IgD-negative memory B cell (primary cell): ENCODE results near the gene CTIF. TPM values are rescaled to one million over a fixed set of nuclear protein-coding genes. Genes with fewer than 3 reads are reported as not detected.
A peak's percentile ranks its signal among the peaks of the same experiment; 100 is the strongest.

ENCODE experiments used
- H3K27ac Mint-ChIP-seq, 3 donors: one replicate each; pipeline ENCODE4 v1.8.0; 2020 to 2022; ENCODE audit warnings: mild to moderate bottlenecking in 3 of 3, mixed read lengths in 3 of 3, moderate library complexity in 1 of 3
- H3K27me3 Mint-ChIP-seq: one replicate; pipeline ENCODE4 v1.8.0; 2021; ENCODE audit warnings: mixed read lengths
- H3K36me3 Mint-ChIP-seq: one replicate; pipeline ENCODE4 v1.8.0; 2020; ENCODE audit warnings: mild to moderate bottlenecking, mixed read lengths
- H3K4me1 Mint-ChIP-seq, 3 donors: one replicate each; pipeline ENCODE4 v1.8.0; 2020 to 2022; ENCODE audit warnings: mixed read lengths in 3 of 3, mild to moderate bottlenecking in 1 of 3
- H3K4me3 Mint-ChIP-seq, 4 donors: one replicate each; pipeline ENCODE4 v1.8.0; 2020 to 2022; ENCODE audit warnings: mild to moderate bottlenecking in 4 of 4, mixed read lengths in 4 of 4, moderate library complexity in 3 of 4
- H3K9me3 Mint-ChIP-seq, 3 donors: one replicate each; pipeline ENCODE4 v1.8.0; 2020 to 2021; ENCODE audit warnings: mixed read lengths in 3 of 3, mild to moderate bottlenecking in 1 of 3
- polyA plus RNA-seq: library from polyadenylated mRNA; unstranded; fragments of 300-500 nt; fragmentation: Illumina TruSeq; gene quantifications from one replicate; pipeline ENCODE4 v1.2.3, GENCODE V29; 2021

CTIF gene
- polyA plus RNA-seq, 1 donor from 2014 or later, result not detected

DNA sequence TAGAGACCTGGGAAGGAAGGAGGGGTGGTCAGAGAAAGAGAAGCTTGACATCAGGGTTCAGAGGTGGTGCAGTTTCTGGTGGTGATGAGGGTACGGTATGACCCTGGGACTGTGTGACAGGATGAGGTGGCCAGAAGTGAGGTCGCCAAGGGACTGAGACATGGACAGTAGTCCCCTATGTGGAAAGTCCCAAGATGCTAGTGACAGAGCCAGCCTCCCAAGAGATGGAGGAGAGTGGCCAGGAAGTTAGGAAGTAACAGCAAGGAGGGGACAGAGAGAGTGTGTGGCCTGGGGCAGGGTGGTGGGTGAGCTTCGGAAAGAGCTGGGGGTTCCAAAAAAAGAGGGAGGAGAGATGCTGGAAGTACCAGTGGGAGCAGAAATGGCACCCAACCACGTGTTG is 345.9 kb downstream of the CTIF start:
- Mint-ChIP-seq H3K27ac (no peak overlapping the region), H3K4me1 (peaks cover 0 to 2% (median 0%) of the 10 kb centered on the region in 3 donors), H3K9me3 (no peaks in the 10 kb centered on the region), H3K27me3 (peaks cover 2% of the 10 kb centered on the region), H3K36me3 (peaks cover 4% of the 10 kb centered on the region), H3K4me3 (no peak overlapping the region)

DNA sequence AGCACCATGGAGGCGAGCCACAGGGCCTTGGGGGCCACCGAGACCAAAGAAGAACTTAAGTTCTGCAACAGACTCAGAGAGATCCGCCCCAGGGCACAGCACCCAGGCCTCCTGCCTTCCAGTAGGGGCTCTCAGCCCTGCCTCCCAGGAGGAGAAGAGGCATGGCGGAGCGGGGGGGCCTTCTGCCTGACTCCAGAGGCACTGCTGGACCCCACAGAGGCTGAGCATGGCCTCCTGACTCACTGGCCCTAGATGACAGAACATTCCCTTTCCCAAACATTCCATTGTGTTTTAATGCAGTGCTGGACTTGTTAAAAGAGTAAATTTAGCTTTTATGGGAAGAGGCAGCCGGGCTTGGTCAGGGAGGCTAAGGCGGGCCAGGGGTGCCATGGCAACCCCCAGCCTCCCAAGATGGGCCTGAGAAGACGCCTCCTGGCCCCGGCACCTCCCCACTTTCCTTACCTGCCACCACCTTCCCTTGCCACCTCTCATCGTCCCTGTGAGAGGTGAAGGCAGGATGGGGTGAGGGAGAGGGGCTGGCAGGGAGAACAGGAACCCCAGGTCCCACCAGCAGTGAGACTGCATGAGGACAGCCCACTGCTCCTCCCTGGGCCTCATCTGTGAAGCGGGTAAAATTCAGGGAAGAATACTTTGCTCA is 346.6 kb downstream of the CTIF start:
- peaks cover 0 to 2% (median 0%) of the 10 kb centered on the region in 3 donors for H3K4me1 Mint-ChIP-seq
- no peaks in the 10 kb centered on the region for H3K9me3 Mint-ChIP-seq
- H3K27ac Mint-ChIP-seq, result peak overlapping the region in 1 of 3 donors; percentile 78

DNA sequence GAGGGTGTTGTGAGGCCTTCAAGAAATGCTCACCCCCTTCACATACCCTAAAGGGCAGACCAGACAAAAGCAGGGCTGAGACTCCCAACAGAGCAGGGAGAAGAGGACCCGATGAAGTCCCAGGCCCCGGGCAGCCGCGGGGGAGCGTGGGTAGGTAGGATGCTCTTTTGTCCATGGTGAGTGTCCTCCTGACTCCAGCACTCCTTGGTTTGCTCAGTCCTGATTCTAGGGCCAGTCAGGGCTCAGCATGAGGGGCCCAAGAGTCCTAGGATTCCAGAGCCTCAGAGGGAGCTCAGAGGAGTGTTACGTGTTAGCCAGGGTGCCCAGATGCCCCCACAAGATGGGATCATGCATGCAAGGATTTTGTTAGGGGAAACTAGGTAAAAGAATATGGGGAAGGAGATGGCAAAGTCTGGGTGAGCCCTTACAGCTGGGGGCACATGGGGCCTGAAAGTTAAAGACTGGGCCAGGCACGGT is 347.1 kb downstream of the CTIF start:
- Mint-ChIP-seq H3K36me3 (peaks cover 4% of the 10 kb centered on the region), H3K4me3 (peak overlapping the region in 1 of 4 donors; percentile 52), H3K27ac (peak overlapping the region in 1 of 3 donors; percentile 78), H3K9me3 (no peaks in the 10 kb centered on the region), H3K4me1 (peaks cover 0 to 2% (median 0%) of the 10 kb centered on the region in 3 donors), H3K27me3 (no peaks in the 10 kb centered on the region)

More for the DNA sequence above, 346.6 kb downstream of the CTIF start:
- Mint-ChIP-seq H3K27me3 (no peaks in the 10 kb centered on the region), H3K4me3 (peak overlapping the region in 1 of 4 donors; percentile 52), H3K36me3 (peaks cover 4% of the 10 kb centered on the region)

GRCh38 chr18:48886520-48887293 is 347.9 kb downstream of the CTIF start:
- Mint-ChIP-seq H3K27me3 (no peaks in the 10 kb centered on the region), H3K9me3 (no peaks in the 10 kb centered on the region), H3K27ac (peak overlapping the region in 1 of 3 donors; percentile 78), H3K4me3 (peak overlapping the region in 1 of 4 donors; percentile 17), H3K36me3 (peaks cover 4% of the 10 kb centered on the region), H3K4me1 (peaks cover 0 to 2% (median 0%) of the 10 kb centered on the region in 3 donors)

DNA sequence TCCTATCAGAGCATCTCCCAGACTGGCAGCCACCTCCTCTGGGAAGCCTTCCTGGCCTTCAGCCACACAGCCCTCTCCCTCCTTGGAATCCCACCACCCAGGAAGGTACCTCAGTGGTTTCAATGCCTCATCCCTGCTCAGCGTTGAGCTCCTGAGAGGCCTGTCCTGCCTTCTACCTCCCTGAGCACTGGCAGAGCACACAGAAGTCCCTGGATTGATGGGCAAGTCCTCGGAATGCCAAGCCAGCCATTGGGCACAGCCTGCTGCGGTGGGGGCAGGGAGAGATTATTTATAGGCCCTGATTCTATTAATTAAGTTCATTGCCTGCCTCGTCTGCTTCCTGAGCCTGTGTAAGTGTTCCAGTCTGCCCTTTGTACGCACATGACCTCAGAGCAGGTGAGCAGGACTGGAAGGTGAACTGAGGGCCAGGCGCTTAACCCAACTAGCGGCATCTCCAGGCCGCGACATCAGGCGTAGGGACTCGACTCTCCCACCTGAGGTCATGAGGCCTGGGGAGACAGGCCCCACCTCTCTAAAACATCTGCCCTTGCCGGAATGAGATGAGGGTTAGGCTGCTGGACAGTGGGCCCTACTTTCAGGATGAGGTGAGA is 348.6 kb downstream of the CTIF start:
- Mint-ChIP-seq H3K4me1 (peaks cover 0 to 2% (median 0%) of the 10 kb centered on the region in 3 donors), H3K4me3 (peak overlapping the region in 1 of 4 donors; percentile 17), H3K9me3 (no peaks in the 10 kb centered on the region), H3K27ac (peak overlapping the region in 1 of 3 donors; percentile 48), H3K27me3 (no peaks in the 10 kb centered on the region), H3K36me3 (peaks cover 4% of the 10 kb centered on the region)

DNA sequence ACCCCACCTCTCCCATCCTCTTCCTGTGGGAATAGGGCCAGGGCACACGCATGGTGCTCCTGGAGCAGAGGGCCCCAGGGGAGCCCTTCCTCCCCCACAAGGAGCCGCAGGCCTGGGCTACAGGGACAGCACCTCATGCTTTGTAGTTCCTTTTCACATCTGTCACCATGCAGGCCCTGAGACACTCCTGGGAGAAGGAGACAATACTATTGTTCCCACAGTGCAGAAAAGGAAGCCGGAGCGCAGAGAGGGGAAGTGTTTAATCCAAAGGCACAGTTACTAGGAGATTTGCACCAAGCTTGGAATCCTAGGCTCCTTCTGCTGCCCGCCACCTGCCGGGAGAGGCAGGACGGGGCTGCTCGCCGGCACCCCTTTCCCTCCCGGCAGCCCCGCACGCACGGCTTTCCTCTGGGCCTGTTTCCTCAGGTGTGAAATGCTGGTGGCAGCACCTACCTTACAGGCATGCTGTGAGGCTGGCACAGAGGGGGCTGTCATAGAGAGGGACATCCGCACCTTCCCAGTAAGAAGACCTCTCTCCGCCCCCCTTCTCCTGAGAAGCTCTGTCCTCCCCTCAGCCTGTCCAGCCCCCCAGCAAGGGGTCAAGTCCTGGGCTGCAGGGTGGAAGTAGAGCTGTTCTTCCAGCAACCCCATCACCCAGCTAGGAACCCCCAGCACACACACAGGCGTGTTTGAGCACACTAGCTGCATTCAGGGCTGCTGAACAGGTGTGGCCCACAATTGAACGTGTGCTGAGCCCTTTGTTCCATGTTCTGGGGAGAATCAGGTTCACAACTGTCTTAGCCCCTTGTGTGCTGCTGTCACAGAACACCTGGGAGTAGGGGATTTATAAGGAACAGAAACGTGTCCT is 349.3 kb downstream of the CTIF start:
- H3K36me3 Mint-ChIP-seq, result peaks cover 4% of the 10 kb centered on the region
- no peak overlapping the region for H3K27ac Mint-ChIP-seq
- no peak overlapping the region for H3K4me3 Mint-ChIP-seq

DNA sequence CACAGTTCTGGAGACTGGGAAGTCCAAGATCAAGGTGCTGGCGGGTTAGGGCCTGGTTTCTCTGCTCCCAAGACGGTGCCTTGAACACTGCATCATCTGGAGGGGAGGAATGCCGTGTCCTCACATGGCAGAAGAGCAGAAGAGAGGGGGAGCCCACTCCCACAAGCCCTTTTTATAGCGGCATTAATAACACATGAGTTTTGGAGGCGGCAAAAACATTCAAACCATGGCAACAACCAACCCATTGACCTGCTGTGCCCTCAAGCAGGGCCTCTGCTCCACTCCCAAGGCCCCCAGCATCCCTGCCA is 349.9 kb downstream of the CTIF start:
- H3K27ac Mint-ChIP-seq, result no peak overlapping the region
- H3K4me1 Mint-ChIP-seq, result peaks cover 0 to 2% (median 0%) of the 10 kb centered on the region in 3 donors
- no peak overlapping the region for H3K4me3 Mint-ChIP-seq
- H3K9me3 Mint-ChIP-seq, result no peaks in the 10 kb centered on the region
- no peaks in the 10 kb centered on the region for H3K27me3 Mint-ChIP-seq
- H3K36me3 Mint-ChIP-seq, result peaks cover 4% of the 10 kb centered on the region

More for the DNA sequence above, 349.3 kb downstream of the CTIF start:
- H3K9me3 Mint-ChIP-seq, result no peaks in the 10 kb centered on the region
- no peaks in the 10 kb centered on the region for H3K27me3 Mint-ChIP-seq
- peaks cover 0 to 2% (median 0%) of the 10 kb centered on the region in 3 donors for H3K4me1 Mint-ChIP-seq

DNA sequence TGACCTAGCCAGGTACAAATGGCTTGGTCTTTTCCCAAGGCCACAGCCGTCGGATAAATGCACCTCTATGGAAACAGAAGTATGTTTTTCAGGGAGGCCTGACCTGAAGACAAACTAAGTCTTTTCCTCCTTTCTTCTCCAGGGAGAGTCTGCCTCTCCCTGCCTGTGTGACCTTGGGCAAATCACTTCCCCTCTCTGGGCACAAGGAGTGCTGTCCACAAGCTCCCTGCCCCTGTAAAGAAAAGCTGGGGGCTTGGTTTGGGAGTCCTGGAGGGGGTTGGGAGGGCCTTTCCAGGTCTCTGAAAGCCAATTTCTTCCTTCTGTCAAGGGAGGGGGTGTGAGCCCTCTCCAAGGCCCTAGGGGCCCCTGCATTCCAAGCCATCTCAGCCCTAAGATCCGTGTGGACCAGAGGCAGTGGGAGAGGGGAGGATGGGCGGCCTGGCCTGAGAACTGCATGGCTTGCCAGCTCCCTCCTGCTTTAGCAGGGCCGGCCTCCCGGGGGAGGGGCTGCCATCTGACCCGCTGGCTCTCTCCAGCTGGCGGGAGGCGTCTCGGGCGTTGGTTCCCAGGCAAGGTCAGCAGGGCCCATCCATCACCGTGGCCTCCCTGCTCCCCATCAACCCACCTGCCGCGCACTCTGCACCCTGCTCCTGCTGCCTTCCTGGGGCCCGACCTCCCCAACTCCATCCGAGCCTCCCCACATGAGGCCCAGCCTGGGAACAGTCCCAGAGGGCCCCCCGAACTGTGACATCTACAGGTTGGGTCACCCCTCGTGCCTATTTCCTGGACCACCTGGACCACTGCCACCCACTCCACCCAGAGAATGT is 350.5 kb downstream of the CTIF start:
- H3K9me3 Mint-ChIP-seq, result no peaks in the 10 kb centered on the region
- no peak overlapping the region for H3K4me3 Mint-ChIP-seq
- H3K4me1 Mint-ChIP-seq, result peaks cover 0 to 2% (median 0%) of the 10 kb centered on the region in 3 donors
- no peaks in the 10 kb centered on the region for H3K27me3 Mint-ChIP-seq
- no peak overlapping the region for H3K27ac Mint-ChIP-seq
- peaks cover 4% of the 10 kb centered on the region for H3K36me3 Mint-ChIP-seq

DNA sequence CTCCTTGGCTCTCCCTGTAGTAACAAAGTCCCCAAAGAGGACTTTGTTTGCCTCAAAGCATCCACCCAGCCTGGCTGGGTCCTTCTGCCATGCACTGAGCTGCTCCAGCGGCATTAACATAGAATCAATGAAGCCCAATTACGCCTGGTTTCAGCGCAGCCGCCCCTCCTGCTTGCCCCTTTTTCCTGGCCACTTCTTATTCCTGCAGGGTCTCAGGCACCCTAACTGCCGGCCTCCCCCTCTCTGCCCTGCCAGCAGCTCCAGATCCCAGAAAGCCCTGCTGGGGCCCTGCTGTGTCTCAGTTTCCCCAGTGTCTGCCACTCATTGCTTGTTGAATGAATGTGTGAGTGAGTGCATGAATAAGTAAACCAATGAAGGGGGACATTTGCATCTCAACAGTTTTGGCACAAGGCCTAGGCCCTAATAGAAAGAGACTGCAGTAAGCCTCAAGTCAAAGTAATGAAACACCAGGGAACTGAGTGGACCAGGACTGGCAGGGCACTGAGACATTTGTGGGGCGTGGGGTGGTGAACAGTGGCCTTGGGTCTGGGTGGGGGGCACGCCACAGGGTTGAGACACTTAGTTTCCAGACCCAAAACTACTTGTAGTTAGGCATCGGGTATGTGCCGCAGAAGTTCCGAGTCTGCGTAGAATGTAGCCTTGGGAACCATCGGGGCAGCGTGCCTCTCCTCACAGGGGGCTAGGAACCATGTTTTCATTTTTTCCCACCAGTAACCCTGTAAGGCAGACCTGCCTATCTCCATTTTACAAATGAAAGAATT is 351.3 kb downstream of the CTIF start:
- no peak overlapping the region for H3K4me3 Mint-ChIP-seq
- no peaks in the 10 kb centered on the region for H3K27me3 Mint-ChIP-seq
- H3K9me3 Mint-ChIP-seq, result no peaks in the 10 kb centered on the region
- H3K4me1 Mint-ChIP-seq, result no peaks in the 10 kb centered on the region
- H3K36me3 Mint-ChIP-seq, result peaks cover 1% of the 10 kb centered on the region
- no peak overlapping the region for H3K27ac Mint-ChIP-seq

GRCh38 chr18:48891721-48892120 is 352.9 kb downstream of the CTIF start:
- Mint-ChIP-seq H3K9me3 (no peaks in the 10 kb centered on the region), H3K36me3 (no peaks in the 10 kb centered on the region), H3K27me3 (no peaks in the 10 kb centered on the region)

GRCh38 chr18:48892146-48892855 is 353.5 kb downstream of the CTIF start:
- Mint-ChIP-seq H3K4me3 (no peak overlapping the region), H3K27me3 (no peaks in the 10 kb centered on the region), H3K27ac (no peak overlapping the region), H3K36me3 (no peaks in the 10 kb centered on the region), H3K9me3 (no peaks in the 10 kb centered on the region), H3K4me1 (peaks cover 12 to 15% (median 13%) of the 10 kb centered on the region in 3 donors)

More at GRCh38 chr18:48891721-48892120, 352.9 kb downstream of the CTIF start:
- no peak overlapping the region for H3K4me3 Mint-ChIP-seq
- no peak overlapping the region for H3K27ac Mint-ChIP-seq
- H3K4me1 Mint-ChIP-seq, result peaks cover 6 to 9% (median 7%) of the 10 kb centered on the region in 3 donors

GRCh38 chr18:48893061-48893607 is 354.3 kb downstream of the CTIF start:
- Mint-ChIP-seq H3K4me1 (peaks cover 12 to 15% (median 14%) of the 10 kb centered on the region in 3 donors), H3K9me3 (no peaks in the 10 kb centered on the region), H3K36me3 (no peaks in the 10 kb centered on the region), H3K27ac (peak overlapping the region in 1 of 3 donors; percentile 68), H3K4me3 (no peak overlapping the region), H3K27me3 (no peaks in the 10 kb centered on the region)
